Activated CD8-positive, alpha-beta T cell treated with anti-CD3 and anti-CD28 coated beads for 36 hours (primary cell): ENCODE results near the gene TNIK. TPM values are rescaled to one million over a fixed set of nuclear protein-coding genes. Genes with fewer than 3 reads are reported as not detected.

ENCODE experiments used
- ATAC-seq: fragments of 200-7000 bp; cut with Tn5 transposase; one replicate; pipeline ENCODE4 v1.10.0; 2021; ENCODE audit warnings: mild to moderate bottlenecking, moderate library complexity
- CTCF ChIA-PET: fragments of 350-600 bp; sonication (Branson Sonifier 250); formaldehyde crosslinking; loops from one replicate; lab custom pipeline; 2021; ENCODE audit warnings: antibody characterized with exemption; lab: Charles Lee
- POLR2A ChIA-PET: fragments of 350-600 bp; sonication (Branson Sonifier 250); formaldehyde crosslinking; loops from one replicate; lab custom pipeline; 2021; ENCODE audit warnings: antibody characterized with exemption; lab: Charles Lee
- DNase-seq: peaks from one replicate; pipeline ENCODE4 v3.0.0-alpha.2; 2020
- H3K27ac Mint-ChIP-seq: one replicate; pipeline ENCODE4 v1.8.0; 2021; ENCODE audit warnings: mild to moderate bottlenecking, mixed read lengths
- H3K27me3 Mint-ChIP-seq: one replicate; pipeline ENCODE4 v1.8.0; 2021; ENCODE audit warnings: mixed read lengths
- H3K36me3 Mint-ChIP-seq: one replicate; pipeline ENCODE4 v1.8.0; 2021; ENCODE audit warnings: low read depth, mixed read lengths
- H3K4me1 Mint-ChIP-seq: one replicate; pipeline ENCODE4 v1.8.0; 2021; ENCODE audit warnings: low read depth, mixed read lengths
- H3K4me3 Mint-ChIP-seq: one replicate; pipeline ENCODE4 v1.8.0; 2021; ENCODE audit warnings: mild to moderate bottlenecking, moderate library complexity, mixed read lengths
- H3K9me3 Mint-ChIP-seq: one replicate; pipeline ENCODE4 v1.8.0; 2021; ENCODE audit warnings: mixed read lengths
- intact Hi-C: fragments of 100-400 bp; cut with micrococcal nuclease; formaldehyde crosslinking; loops from one replicate; pipeline ENCODE4 v1.10.0; 2022
- total RNA-seq, 2 experiments: library from RNA; stranded (reverse); gene quantifications; one replicate each; pipeline ENCODE4 v1.2.3, GENCODE V29; 2021
- TF ChIP-seq, protein P1 (sequence below): fragments of 200-600 bp; IDR thresholded peaks from one replicate; pipeline ENCODE4 v1.8.0; 2022; ENCODE audit warnings: antibody characterized with exemption, mild to moderate bottlenecking

Gene TNIK
- total RNA-seq, 2 experiments from 2014 or later, result 25.1 to 28.8 TPM

GRCh38 chr3:171397089-171397488 lies 63.1 kb downstream of the TNIK start:
- peaks cover 2% of the 10 kb centered on the region for H3K9me3 Mint-ChIP-seq
- H3K4me1 Mint-ChIP-seq, result peaks cover 55% of the 10 kb centered on the region
- ChIA-PET POLR2A (no interaction called here), CTCF (no interaction called here)
- H3K4me3 Mint-ChIP-seq, result no peak overlapping the region
- H3K27me3 Mint-ChIP-seq, result no peaks in the 10 kb centered on the region
- H3K36me3 Mint-ChIP-seq, result peaks cover 7% of the 10 kb centered on the region
- TF ChIP-seq, protein P1, sequence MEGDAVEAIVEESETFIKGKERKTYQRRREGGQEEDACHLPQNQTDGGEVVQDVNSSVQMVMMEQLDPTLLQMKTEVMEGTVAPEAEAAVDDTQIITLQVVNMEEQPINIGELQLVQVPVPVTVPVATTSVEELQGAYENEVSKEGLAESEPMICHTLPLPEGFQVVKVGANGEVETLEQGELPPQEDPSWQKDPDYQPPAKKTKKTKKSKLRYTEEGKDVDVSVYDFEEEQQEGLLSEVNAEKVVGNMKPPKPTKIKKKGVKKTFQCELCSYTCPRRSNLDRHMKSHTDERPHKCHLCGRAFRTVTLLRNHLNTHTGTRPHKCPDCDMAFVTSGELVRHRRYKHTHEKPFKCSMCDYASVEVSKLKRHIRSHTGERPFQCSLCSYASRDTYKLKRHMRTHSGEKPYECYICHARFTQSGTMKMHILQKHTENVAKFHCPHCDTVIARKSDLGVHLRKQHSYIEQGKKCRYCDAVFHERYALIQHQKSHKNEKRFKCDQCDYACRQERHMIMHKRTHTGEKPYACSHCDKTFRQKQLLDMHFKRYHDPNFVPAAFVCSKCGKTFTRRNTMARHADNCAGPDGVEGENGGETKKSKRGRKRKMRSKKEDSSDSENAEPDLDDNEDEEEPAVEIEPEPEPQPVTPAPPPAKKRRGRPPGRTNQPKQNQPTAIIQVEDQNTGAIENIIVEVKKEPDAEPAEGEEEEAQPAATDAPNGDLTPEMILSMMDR, result no peak
- H3K27ac Mint-ChIP-seq, result no peak overlapping the region
- DNase-seq, result no peak
- intact Hi-C loops, result no loop called here
- no peak for ATAC-seq

DNA sequence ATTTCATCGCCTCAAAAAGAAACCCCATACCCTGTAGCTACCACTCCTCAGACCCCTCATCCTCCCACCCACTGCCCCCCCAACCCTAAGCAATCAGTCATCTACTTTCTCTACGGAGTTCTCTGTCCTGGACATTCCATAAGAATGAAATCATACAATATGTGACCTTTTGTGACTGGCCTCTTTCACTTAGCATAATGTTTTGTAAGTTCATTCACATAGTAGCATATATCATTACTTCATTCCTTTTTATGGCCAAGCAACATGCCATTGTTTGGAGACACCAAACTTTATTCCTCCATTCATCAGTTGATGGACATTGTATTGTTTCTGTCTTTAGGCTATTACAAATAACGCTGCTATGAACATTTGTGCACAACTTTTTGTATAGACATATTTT lies 64.2 kb downstream of the TNIK start:
- TF ChIP-seq, protein P1, result no peak
- no peak for ATAC-seq
- CTCF ChIA-PET, result no interaction called here

DNA sequence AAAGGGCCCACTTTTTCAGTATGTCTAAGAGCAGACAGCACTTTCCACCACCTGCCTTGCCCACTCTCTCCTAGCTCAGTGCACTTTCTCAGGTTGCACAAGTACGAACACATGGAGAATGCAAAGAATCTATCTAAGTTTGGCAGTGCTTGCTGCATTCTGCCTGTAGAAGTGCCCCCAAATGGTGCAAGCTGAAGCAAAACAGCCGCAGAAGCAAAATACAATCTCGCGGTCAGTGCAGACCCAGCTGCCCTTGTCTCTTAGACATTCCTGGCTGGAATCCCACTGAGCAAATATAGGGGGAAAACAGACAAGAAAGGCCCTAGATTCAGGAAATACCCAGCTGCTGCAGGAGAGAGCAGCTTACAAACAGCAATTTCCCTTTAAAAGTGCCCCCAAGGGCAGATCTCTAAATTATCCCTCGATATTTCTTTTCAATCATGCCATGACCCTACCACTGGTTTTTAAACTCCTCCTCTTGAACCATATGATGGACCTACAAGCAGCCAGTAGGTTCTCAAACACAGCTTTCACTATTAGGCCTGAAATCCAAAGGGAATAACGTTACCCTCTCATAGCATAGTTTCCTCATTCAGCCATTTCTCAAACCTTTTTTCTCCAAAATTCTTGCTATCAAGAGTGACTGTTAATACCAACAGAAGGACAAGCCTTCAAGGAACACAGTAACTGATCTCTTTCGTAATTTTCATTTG lies 67.0 kb downstream of the TNIK start:
- Mint-ChIP-seq H3K36me3 (peaks cover 19% of the 10 kb centered on the region), H3K4me1 (peaks cover 47% of the 10 kb centered on the region), H3K27ac (no peak overlapping the region), H3K27me3 (no peaks in the 10 kb centered on the region), H3K4me3 (no peak overlapping the region), H3K9me3 (peaks cover 14% of the 10 kb centered on the region)
- TF ChIP-seq, protein P1, result no peak
- ChIA-PET POLR2A (interaction anchor here (0.6 kb wide), 1 partner anchor 819 kb away, joined by 3 read pairs; no protein-coding TSS in a partner anchor), CTCF (interaction anchor here (0.7 kb wide), 1 partner anchor 68 kb away, joined by 3 read pairs; no protein-coding TSS in a partner anchor)
- ATAC-seq, result no peak
- DNase-seq, result no peak
- intact Hi-C loops, result no loop called here

More for the DNA sequence above, 64.2 kb downstream of the TNIK start:
- Mint-ChIP-seq H3K9me3 (peaks cover 12% of the 10 kb centered on the region), H3K4me3 (no peak overlapping the region), H3K27ac (no peak overlapping the region), H3K36me3 (peaks cover 16% of the 10 kb centered on the region), H3K4me1 (peaks cover 47% of the 10 kb centered on the region), H3K27me3 (no peaks in the 10 kb centered on the region)
- intact Hi-C loops, result no loop called here
- POLR2A ChIA-PET, result no interaction called here
- no peak for DNase-seq

DNA sequence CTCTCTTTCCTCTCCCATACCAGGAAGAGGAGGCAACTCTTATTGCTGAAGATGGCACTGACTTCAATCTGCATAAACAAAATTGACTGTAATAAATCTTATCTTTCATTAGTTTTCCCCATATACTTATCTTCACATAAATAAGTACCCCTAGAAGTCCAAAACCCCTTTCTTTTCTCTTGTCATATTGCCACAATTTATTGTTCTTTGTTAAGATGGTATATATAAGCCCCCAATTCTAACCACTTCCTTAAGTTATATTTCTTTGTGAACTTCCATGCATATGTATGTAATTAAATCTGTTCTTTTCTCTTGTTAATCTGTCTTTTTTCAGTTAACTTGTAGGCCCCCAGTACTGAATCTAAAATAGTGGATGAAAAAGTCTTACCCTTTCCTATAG lies 68.8 kb downstream of the TNIK start:
- intact Hi-C loops, result no loop called here
- peaks cover 42% of the 10 kb centered on the region for H3K4me1 Mint-ChIP-seq
- ChIA-PET POLR2A (no interaction called here), CTCF (interaction anchor here (0.9 to 1.6 kb wide), 2 partner anchors 14 to 37 kb away, joined by 3 to 4 read pairs; no protein-coding TSS in a partner anchor)
- no peak overlapping the region for H3K4me3 Mint-ChIP-seq
- no peak for DNase-seq
- TF ChIP-seq, protein P1, result no peak
- H3K36me3 Mint-ChIP-seq, result peaks cover 18% of the 10 kb centered on the region
- no peaks in the 10 kb centered on the region for H3K27me3 Mint-ChIP-seq
- peaks cover 14% of the 10 kb centered on the region for H3K9me3 Mint-ChIP-seq
- ATAC-seq, result no peak
- H3K27ac Mint-ChIP-seq, result no peak overlapping the region
